Measurements from ENCODE around the gene ENTPD5.
"Not testable (repeated sequence)": the region's sequence is repeated elsewhere in the genome, so short reads cannot be mapped to it uniquely, and the experiment has no call there.

ENTPD5 gene

DNA sequence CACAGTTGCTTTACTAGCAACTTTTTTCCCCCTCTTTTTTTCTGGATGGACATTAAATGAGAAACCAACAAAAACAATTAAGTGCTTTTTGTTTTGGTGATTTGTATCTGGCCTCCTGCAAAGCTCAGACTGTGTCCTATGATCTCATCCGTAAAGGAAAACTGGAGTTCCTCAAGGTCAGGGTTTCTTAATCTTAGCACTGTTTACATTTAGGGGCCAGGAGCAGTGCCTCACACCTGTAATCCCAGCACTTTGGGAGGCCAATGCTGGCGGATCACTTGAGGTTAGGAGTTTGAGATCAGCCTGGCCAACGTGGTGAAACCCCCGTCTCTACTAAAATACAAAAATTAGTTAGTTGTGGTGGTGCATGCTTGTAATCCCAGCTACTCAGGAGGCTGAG, 28.0 kb downstream of the ENTPD5 start:
- ChIA-PET POLR2A (no interaction called here), CTCF (interaction anchor here (0.7 kb wide), 1 partner anchor 33 kb away, joined by 3 read pairs; no protein-coding TSS in a partner anchor)
- TF ChIP-seq SP1 (IDR thresholded peaks at IDR 0.05) = no peak
- TF ChIP-seq FOXA1 (IDR thresholded peaks at IDR 0.05) = no peak
- TF ChIP-seq, protein P1, sequence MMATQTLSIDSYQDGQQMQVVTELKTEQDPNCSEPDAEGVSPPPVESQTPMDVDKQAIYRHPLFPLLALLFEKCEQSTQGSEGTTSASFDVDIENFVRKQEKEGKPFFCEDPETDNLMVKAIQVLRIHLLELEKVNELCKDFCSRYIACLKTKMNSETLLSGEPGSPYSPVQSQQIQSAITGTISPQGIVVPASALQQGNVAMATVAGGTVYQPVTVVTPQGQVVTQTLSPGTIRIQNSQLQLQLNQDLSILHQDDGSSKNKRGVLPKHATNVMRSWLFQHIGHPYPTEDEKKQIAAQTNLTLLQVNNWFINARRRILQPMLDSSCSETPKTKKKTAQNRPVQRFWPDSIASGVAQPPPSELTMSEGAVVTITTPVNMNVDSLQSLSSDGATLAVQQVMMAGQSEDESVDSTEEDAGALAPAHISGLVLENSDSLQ (IDR thresholded peaks at IDR 0.05) = no peak
- TF ChIP-seq ELF4 (IDR thresholded peaks at IDR 0.05) = no peak
- no peak for TF ChIP-seq FOXM1 (IDR thresholded peaks at IDR 0.05; ENCODE audit: borderline replicate concordance)
- TF ChIP-seq FOXK2 (IDR thresholded peaks at IDR 0.05) = no peak
- TF ChIP-seq LEF1 (IDR thresholded peaks at IDR 0.05; ENCODE audit: borderline replicate concordance) = no peak
- no peak for TF ChIP-seq CTBP1 (IDR thresholded peaks at IDR 0.05; ENCODE audit: borderline replicate concordance)
- TF ChIP-seq HDGF (IDR thresholded peaks at IDR 0.05; ENCODE audit: borderline replicate concordance) = no peak
- TF ChIP-seq BHLHE40 (IDR thresholded peaks at IDR 0.05; ENCODE audit: borderline replicate concordance) = no peak
- TF ChIP-seq ZNF384 (IDR thresholded peaks at IDR 0.05) = no peak
- no peak for TF ChIP-seq SUZ12 (IDR thresholded peaks at IDR 0.05)
- TF ChIP-seq TARDBP (IDR thresholded peaks at IDR 0.05) = no peak
- no peak for TF ChIP-seq ARNT (IDR thresholded peaks at IDR 0.05)
- no peak for DNase-seq (ENCODE audit: extremely low spot score)

DNA sequence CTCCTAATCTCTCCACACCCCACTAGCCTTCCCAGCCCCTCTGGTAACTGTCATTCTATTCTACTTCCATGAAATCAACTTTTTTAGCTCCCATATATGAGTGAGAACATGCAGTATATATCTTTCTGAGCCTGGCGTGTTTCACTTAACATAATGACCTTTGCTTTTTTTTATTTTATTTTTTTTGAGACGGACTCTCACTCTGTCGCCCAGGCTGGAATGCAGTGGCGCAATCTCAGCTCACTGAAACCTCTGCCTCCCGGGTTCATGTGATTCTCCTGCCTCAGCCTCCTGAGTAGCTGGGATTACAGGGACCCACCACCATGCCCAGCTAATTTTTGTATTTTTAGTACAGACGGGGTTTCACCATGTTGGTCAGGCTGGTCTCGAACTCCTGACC, 30.4 kb downstream of the ENTPD5 start:
- DNase-seq (ENCODE audit: extremely low spot score); POLR2A ChIA-PET; CTCF ChIA-PET: not testable (repeated sequence)

DNA sequence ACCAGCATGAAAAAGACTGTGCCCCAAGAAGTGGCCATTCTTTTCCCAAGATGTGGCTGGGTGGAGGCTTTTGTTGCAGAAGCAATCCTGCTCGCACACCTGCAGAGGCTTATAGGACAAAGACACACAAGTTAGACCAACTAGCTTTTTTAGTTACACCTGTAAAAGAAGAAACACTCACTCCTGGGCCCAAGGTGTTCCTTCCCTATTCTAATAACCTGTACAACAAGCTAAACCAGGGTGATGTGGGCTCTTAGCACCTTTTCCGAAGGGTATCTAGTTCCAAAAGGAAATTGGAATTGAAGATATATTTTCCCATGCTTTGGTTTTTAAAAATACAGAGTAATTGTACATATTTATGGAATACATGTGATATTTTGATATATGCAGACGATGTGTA, 31.0 kb downstream of the ENTPD5 start:
- ChIA-PET POLR2A (no interaction called here), CTCF (no interaction called here)
- TF ChIP-seq FOXM1 (IDR thresholded peaks at IDR 0.05; ENCODE audit: borderline replicate concordance) (no peak), SP1 (IDR thresholded peaks at IDR 0.05) (no peak), FOXK2 (IDR thresholded peaks at IDR 0.05) (no peak), ZNF384 (IDR thresholded peaks at IDR 0.05) (no peak), ELF4 (IDR thresholded peaks at IDR 0.05) (no peak), FOXA1 (IDR thresholded peaks at IDR 0.05) (no peak), L3MBTL2 (conservative IDR thresholded peaks at IDR 0.05) (no peak), ARNT (IDR thresholded peaks at IDR 0.05) (no peak), LEF1 (IDR thresholded peaks at IDR 0.05; ENCODE audit: borderline replicate concordance) (no peak)
- TF ChIP-seq, protein P1 (IDR thresholded peaks at IDR 0.05) = no peak
- DNase-seq (ENCODE audit: extremely low spot score) = no peak

GRCh38 chr14:73977896-73978295, 41.2 kb downstream of the ENTPD5 start:
- ChIA-PET POLR2A (no interaction called here), CTCF (interaction anchor here (0.6 kb wide), 1 partner anchor 19 kb away, joined by 5 read pairs; no protein-coding TSS in a partner anchor)
- no peak for DNase-seq (ENCODE audit: extremely low spot score)
- TF ChIP-seq, protein P1 (IDR thresholded peaks at IDR 0.05) = no peak
- no peak for TF ChIP-seq FOXM1 (IDR thresholded peaks at IDR 0.05; ENCODE audit: borderline replicate concordance)
- TF ChIP-seq FOXA1 (IDR thresholded peaks at IDR 0.05) = no peak
- TF ChIP-seq NFRKB (IDR thresholded peaks at IDR 0.05) = no peak
- no peak for TF ChIP-seq ZNF384 (IDR thresholded peaks at IDR 0.05)

DNA sequence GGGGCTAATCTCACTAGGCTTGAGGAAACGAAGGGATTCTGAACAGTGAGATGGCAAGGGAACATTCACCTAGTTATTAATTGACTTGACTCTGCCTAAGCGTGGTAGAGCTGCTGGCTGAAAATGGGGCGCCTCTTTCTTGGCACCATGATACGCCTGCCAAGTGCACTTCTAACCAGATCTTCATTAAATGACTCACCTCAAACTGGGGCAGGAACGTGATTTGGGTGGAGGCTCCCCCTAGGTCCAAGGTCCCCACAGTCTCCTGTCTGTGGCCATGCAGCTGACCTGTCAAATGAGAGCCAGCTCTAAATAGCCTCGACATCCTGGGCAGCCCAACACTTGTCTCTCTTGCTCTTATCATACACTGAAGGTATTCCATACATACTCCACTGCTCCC, 43.0 kb downstream of the ENTPD5 start:
- no peak for DNase-seq (ENCODE audit: extremely low spot score)
- no peak for TF ChIP-seq L3MBTL2 (conservative IDR thresholded peaks at IDR 0.05)
- TF ChIP-seq ARNT (IDR thresholded peaks at IDR 0.05) = no peak
- TF ChIP-seq SUZ12 (IDR thresholded peaks at IDR 0.05) = no peak
- TF ChIP-seq SP1 (IDR thresholded peaks at IDR 0.05) = no peak
- TF ChIP-seq ZNF384 (IDR thresholded peaks at IDR 0.05) = no peak
- TF ChIP-seq FOXK2 (IDR thresholded peaks at IDR 0.05) = no peak
- no peak for TF ChIP-seq CTBP1 (IDR thresholded peaks at IDR 0.05; ENCODE audit: borderline replicate concordance)
- TF ChIP-seq LEF1 (IDR thresholded peaks at IDR 0.05; ENCODE audit: borderline replicate concordance) = no peak
- TF ChIP-seq TARDBP (IDR thresholded peaks at IDR 0.05) = no peak
- TF ChIP-seq FOXA1 (IDR thresholded peaks at IDR 0.05) = no peak
- TF ChIP-seq FOXM1 (IDR thresholded peaks at IDR 0.05; ENCODE audit: borderline replicate concordance) = no peak
- no peak for TF ChIP-seq HDGF (IDR thresholded peaks at IDR 0.05; ENCODE audit: borderline replicate concordance)
- TF ChIP-seq ELF4 (IDR thresholded peaks at IDR 0.05) = no peak
- no peak for TF ChIP-seq NFRKB (IDR thresholded peaks at IDR 0.05)
- TF ChIP-seq, protein P1 (IDR thresholded peaks at IDR 0.05) = no peak
- TF ChIP-seq BHLHE40 (IDR thresholded peaks at IDR 0.05; ENCODE audit: borderline replicate concordance) = no peak
- CTCF ChIA-PET = no interaction called here
- POLR2A ChIA-PET = no interaction called here

DNA sequence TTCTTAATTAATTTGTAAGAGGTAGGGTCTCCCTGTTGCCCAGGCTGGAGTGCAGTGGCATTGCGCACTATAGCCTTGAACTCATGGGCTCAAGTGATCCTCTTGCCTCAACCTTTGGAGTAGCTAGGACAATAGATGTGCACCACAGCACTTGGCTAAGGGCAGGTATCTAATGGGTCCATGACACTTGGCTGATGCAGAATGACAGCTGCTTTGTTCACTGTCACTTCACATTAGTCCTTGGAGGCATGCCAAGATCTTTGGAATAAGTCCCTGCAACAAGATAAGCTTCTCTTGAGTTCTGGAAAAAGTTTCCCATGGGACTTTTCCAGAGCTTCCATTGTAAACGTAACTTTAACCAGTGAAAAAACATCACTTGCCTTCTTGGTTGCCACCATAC, 45.6 kb downstream of the ENTPD5 start:
- TF ChIP-seq, protein P1 (IDR thresholded peaks at IDR 0.05) = no peak
- TF ChIP-seq FOXM1 (IDR thresholded peaks at IDR 0.05; ENCODE audit: borderline replicate concordance) = no peak
- TF ChIP-seq ZNF384 (IDR thresholded peaks at IDR 0.05) = no peak
- no peak for TF ChIP-seq ARNT (IDR thresholded peaks at IDR 0.05)
- TF ChIP-seq CTBP1 (IDR thresholded peaks at IDR 0.05; ENCODE audit: borderline replicate concordance) = no peak
- no peak for TF ChIP-seq FOXK2 (IDR thresholded peaks at IDR 0.05)
- TF ChIP-seq SP1 (IDR thresholded peaks at IDR 0.05) = no peak
- no peak for TF ChIP-seq LEF1 (IDR thresholded peaks at IDR 0.05; ENCODE audit: borderline replicate concordance)
- ChIA-PET POLR2A (interaction anchor here (0.7 kb wide), 1 partner anchor 24 kb away, joined by 3 read pairs; the partner anchor contains the start of genes COQ6 and FAM161B), CTCF (no interaction called here)
- no peak for DNase-seq (ENCODE audit: extremely low spot score)

Data from HEK293T (cell line).